ENCODE data around the gene NKX1-2.

- TF ChIP-seq, protein P1, sequence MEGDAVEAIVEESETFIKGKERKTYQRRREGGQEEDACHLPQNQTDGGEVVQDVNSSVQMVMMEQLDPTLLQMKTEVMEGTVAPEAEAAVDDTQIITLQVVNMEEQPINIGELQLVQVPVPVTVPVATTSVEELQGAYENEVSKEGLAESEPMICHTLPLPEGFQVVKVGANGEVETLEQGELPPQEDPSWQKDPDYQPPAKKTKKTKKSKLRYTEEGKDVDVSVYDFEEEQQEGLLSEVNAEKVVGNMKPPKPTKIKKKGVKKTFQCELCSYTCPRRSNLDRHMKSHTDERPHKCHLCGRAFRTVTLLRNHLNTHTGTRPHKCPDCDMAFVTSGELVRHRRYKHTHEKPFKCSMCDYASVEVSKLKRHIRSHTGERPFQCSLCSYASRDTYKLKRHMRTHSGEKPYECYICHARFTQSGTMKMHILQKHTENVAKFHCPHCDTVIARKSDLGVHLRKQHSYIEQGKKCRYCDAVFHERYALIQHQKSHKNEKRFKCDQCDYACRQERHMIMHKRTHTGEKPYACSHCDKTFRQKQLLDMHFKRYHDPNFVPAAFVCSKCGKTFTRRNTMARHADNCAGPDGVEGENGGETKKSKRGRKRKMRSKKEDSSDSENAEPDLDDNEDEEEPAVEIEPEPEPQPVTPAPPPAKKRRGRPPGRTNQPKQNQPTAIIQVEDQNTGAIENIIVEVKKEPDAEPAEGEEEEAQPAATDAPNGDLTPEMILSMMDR (conservative IDR thresholded peaks at IDR 0.05; ENCODE audit: low read length), result no peak
- no peak for TF ChIP-seq EZH2phosphoT487 (IDR thresholded peaks at IDR 0.05; ENCODE audit: borderline replicate concordance, low read depth, low read length)
Measured at GRCh38 chr10:124428207-124428777, 21.5 kb downstream of the NKX1-2 start.

Measured in OCI-LY7 (cell line).